ENCODE data around the gene ADAM11. TPM values are rescaled to one million over a fixed set of nuclear protein-coding genes. Genes with fewer than 3 reads are reported as not detected.

Gene ADAM11
- total RNA-seq, 1 donor from 2014 or later = 6.0 TPM

DNA sequence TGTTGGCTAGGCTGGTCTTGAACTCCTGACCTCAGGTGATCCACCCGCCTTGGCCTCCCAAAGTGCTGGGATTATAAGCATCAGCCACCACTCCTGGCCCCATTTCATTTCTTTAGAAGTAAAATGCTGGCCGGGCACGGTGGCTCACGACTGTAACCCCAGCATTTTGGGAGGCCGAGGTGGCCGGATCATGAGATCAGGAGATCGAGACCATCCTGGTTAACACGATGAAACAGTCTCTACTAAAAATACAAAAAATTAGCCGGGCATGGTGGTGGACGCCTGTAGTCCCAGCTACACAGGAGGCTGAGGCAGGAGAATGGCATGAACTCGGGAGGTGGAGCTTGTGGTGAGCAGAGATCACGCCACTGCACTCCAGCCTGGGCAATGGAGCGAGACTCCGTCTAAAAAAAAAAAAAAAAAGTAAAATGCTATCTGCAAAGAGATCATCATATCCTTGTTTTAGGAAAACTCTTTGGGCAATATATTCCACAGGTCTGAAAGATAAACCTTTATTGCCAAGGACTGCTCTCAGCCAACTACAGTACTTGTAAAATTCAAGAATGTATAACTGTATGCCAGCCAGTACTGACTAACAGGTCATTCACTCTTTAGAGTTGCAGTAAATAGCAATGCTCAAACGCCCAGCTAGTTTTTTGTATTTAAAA, 67.5 kb downstream of the ADAM11 start:
- TF ChIP-seq, protein P1, sequence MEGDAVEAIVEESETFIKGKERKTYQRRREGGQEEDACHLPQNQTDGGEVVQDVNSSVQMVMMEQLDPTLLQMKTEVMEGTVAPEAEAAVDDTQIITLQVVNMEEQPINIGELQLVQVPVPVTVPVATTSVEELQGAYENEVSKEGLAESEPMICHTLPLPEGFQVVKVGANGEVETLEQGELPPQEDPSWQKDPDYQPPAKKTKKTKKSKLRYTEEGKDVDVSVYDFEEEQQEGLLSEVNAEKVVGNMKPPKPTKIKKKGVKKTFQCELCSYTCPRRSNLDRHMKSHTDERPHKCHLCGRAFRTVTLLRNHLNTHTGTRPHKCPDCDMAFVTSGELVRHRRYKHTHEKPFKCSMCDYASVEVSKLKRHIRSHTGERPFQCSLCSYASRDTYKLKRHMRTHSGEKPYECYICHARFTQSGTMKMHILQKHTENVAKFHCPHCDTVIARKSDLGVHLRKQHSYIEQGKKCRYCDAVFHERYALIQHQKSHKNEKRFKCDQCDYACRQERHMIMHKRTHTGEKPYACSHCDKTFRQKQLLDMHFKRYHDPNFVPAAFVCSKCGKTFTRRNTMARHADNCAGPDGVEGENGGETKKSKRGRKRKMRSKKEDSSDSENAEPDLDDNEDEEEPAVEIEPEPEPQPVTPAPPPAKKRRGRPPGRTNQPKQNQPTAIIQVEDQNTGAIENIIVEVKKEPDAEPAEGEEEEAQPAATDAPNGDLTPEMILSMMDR (conservative IDR thresholded peaks at IDR 0.05) = no peak
- H3K27ac Mint-ChIP-seq (ENCODE audit: unreplicated experiment) = no peak overlapping the region
- peaks cover 40% of the 10 kb centered on the region for H3K4me1 Mint-ChIP-seq
- H3K36me3 Mint-ChIP-seq (ENCODE audit: low read depth) = no peaks in the 10 kb centered on the region
- no peaks in the 10 kb centered on the region for H3K9me3 Mint-ChIP-seq
- no peak for DNase-seq (ENCODE audit: low read depth, low spot score)
- no peaks in the 10 kb centered on the region for H3K27me3 Mint-ChIP-seq (ENCODE audit: low read depth)
- H3K4me3 Mint-ChIP-seq = peak overlapping the region; percentile 41

DNA sequence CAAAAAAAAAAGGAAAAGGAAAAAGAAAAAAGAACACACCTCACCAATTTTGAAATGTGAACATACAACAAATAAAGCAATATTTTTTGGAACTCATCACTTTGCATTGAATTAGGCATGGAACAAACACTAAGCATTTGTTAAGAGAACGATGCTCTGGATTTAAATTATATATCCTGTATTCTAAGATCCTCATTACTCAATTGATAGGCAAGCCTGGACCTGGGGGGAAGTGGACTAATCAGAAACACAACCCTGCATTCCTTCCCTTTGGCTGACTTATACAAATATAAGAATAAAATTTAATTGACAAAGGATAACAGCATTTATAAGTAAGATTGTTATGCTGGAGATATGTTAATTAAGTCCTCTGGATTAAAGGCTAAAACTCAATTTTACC, 69.1 kb downstream of the ADAM11 start:
- peak overlapping the region; percentile 98 for H3K4me3 Mint-ChIP-seq
- H3K36me3 Mint-ChIP-seq (ENCODE audit: low read depth) = no peaks in the 10 kb centered on the region
- H3K9me3 Mint-ChIP-seq = no peaks in the 10 kb centered on the region
- TF ChIP-seq, protein P1 (conservative IDR thresholded peaks at IDR 0.05) = no peak
- no peak for DNase-seq (ENCODE audit: low read depth, low spot score)
- no peaks in the 10 kb centered on the region for H3K27me3 Mint-ChIP-seq (ENCODE audit: low read depth)
- H3K27ac Mint-ChIP-seq (ENCODE audit: unreplicated experiment) = no peak overlapping the region
- peaks cover 48% of the 10 kb centered on the region for H3K4me1 Mint-ChIP-seq

DNA sequence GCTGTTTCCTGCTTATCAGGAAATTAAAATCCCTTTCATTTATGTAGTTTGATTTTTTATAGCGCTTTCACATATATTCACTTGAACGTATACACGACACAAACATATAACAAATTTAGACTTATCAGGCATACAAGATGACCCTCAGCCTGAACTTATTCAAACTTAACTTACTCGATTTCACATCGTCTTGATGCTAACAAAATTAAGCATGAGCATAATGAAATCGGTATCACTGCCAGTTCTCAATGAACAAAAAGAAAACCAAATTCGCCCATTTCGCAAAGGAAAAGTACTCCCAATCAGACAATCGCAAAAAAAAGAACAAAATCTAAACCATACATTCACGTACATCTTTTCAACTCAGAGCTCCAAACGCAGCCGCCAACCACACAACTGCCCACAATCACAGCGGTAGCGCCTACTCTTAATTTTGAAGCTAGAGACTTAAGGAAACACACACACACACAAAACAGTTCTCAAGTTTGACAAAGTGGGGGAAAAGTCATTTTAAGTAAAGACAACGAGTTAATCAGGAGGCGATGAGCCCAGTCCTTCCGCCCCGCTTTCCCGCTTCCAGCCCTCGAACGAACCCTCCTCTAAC, 70.2 kb downstream of the ADAM11 start:
- Mint-ChIP-seq H3K27ac (ENCODE audit: unreplicated experiment) (peak overlapping the region; percentile 99), H3K4me1 (peaks cover 48% of the 10 kb centered on the region), H3K27me3 (ENCODE audit: low read depth) (no peaks in the 10 kb centered on the region), H3K4me3 (peak overlapping the region; percentile 98), H3K9me3 (no peaks in the 10 kb centered on the region), H3K36me3 (ENCODE audit: low read depth) (no peaks in the 10 kb centered on the region)
- no peak for DNase-seq (ENCODE audit: low read depth, low spot score)
- TF ChIP-seq, protein P1 (conservative IDR thresholded peaks at IDR 0.05) = no peak

DNA sequence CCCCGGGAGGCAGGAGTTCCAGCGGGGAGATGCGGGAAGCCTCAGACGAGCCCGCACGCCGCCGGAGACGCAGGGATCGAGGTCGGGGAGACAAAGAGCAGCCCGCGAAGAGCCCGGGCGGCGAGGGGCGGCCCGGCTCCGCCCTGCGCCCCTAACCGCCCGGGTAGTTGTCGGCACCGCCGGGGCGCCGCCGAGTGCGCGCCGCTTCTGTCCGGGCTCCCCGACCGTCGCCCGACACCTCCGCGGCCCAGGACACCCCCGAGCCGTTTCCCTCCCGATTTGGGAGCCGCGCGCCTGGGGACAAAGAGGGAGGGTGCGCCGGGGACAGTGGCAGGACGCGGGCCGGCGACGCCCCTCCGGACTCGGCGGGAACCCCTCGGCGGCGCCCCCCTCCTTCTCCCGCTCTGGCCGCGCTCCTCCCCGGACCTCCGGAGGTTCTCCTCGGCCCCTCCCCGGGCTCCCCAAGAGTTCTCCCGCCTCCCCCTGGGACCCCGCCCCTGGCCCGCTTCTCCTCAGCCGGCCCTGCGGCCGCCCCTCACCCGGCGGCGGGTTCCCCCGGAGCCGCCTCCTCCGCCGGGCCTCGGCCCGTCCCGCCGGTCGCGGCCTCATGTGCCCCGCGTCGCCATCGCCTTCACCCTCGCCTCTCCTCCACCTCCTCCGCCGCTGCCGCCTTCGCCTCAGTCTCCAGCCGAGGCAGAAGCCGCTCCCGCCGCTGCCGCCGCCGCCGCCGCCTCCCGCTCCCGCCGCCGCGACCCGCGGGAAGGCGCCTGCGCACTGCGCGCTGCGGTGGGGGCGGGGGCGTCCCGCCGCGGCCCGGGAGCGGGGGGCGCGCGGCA, 71.0 kb downstream of the ADAM11 start, which contains the start of gene GJC1:
TSS of gene GJC1 (minus strand) at position 765 of the 836 bp plus-strand sequence. CDS start 24,470 bp downstream, outside the sequence.
- Mint-ChIP-seq H3K4me1 (peaks cover 48% of the 10 kb centered on the region), H3K4me3 (peak within 1 kb of the TSS; percentile 98), H3K27me3 (ENCODE audit: low read depth) (no peaks in the 10 kb centered on the region), H3K9me3 (no peaks in the 10 kb centered on the region), H3K36me3 (ENCODE audit: low read depth) (no peaks in the 10 kb centered on the region), H3K27ac (ENCODE audit: unreplicated experiment) (peak within 1 kb of the TSS; percentile 99)
- TF ChIP-seq, protein P1 (conservative IDR thresholded peaks at IDR 0.05) = no peak
- peak; percentile 51 for DNase-seq (ENCODE audit: low read depth, low spot score)

DNA sequence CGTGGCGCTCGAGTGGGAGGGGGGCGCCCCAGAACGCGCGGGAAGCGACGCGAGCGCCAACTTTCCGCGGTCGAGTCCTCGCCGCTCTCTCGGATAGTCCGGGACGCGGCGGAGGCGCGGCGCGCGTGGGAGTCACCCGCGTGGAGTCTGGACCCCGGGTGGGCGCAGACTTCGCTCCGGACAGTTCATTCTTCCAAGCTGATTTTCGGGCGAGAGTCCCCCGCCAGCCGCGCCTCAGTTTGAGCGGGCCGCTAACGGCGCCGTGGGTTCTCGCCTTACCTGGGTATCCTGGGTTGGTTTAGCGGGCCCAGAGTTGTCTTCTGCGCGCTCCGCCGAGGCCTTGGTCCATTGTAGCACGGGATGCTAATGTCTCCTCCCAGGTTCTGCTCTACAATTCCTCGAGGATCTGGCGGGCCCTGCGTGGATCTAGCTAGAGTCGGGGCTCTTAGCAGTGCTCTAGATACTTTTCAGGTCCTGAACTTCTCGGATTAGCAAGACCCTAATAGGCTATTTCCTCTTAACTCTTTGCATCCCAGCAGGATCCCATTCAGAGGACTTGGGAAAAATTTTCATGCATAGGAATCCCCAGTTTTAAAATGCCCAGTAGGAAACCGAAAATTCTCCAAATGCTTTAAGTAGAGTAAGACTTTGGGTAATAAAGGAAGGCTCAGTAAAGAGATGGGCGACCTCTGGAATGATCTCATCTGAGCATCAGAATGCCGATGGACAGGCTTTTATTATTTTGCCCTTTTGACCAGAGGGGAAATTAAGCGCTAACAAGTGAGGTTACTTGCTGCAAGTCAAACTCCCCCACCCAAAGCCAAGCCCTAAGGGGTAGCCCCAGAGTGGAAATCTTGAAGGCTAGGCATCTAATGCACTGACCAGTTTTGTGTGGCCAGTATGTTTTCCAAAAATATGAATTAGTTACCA, 71.8 kb downstream of the ADAM11 start:
- TF ChIP-seq, protein P1 (conservative IDR thresholded peaks at IDR 0.05) = no peak
- no peaks in the 10 kb centered on the region for H3K36me3 Mint-ChIP-seq (ENCODE audit: low read depth)
- peak; percentile 44 for DNase-seq (ENCODE audit: low read depth, low spot score)
- H3K9me3 Mint-ChIP-seq = no peaks in the 10 kb centered on the region
- H3K4me3 Mint-ChIP-seq = peak overlapping the region; percentile 98
- no peaks in the 10 kb centered on the region for H3K27me3 Mint-ChIP-seq (ENCODE audit: low read depth)
- peak overlapping the region; percentile 84 for H3K27ac Mint-ChIP-seq (ENCODE audit: unreplicated experiment)
- H3K4me1 Mint-ChIP-seq = peaks cover 48% of the 10 kb centered on the region

Measured in neural crest cell (in vitro differentiated cells).